NCI-H2196 treated with DMSO at 0.1 percent for 48 hours (cell line): ENCODE results near the gene STARD13.
A peak's percentile ranks its signal among the peaks of the same experiment; 100 is the strongest.

Source experiments
- DNase-seq: peaks from one replicate; lab custom pipeline; 2025; ENCODE audit not compliant: unreplicated experiment; lab: John Stamatoyannopoulos, UW

The STARD13 gene

GRCh38 chr13:33229446-33230177 is 55.9 kb downstream of the STARD13 start:
- DNase-seq, result no peak

GRCh38 chr13:33228648-33229445 is 56.7 kb downstream of the STARD13 start:
- peak; percentile 7 for DNase-seq

GRCh38 chr13:33227927-33228647 is 57.5 kb downstream of the STARD13 start:
- DNase-seq, result no peak

- DNase-seq, result no peak
Measured at GRCh38 chr13:33224686-33225085, 60.9 kb downstream of the STARD13 start.

DNA sequence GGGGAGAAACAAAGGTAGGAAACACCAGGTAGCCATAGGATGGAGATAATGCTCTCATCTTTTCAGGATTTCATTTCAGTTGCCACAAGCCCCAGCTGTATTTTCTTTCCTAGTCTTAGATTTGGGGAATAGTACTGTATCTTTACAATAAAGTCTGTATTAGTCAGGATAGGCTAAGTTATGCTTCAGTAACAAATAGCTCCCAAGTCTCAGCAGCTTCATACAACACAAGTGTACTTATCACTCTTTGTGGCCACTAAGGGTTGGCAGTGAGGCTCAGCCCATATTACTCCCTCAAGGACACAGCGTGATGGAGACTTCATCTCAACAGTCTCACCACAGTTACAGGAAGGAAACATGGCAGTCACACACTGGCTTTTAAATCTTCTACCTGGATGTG is 61.4 kb downstream of the STARD13 start:
- DNase-seq, result no peak

GRCh38 chr13:33219926-33220325 is 65.6 kb downstream of the STARD13 start:
- no peak for DNase-seq

- no peak for DNase-seq
Measured at GRCh38 chr13:33218426-33218825, 67.1 kb downstream of the STARD13 start.

GRCh38 chr13:33218020-33218419 is 67.5 kb downstream of the STARD13 start:
- DNase-seq, result no peak

DNA sequence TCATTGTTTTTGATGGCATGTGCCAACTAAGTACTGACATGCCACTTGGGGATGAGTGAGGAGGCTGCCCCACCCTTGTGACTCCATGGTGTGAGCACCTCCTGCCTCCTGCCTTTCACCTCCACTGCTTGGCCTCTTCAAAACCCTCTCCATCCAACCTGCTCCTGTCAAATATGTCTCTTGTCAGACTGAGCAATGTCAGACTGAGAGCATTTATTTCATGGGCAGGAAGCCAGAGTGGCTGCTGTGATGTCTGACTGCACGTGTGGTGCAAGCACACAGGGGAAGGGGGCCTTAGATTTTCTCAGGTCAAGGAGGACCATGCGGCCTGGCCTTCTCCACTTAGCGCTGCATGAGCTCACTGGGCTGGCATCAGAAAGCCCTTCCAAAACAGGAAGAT is 68.3 kb downstream of the STARD13 start:
- no peak for DNase-seq

GRCh38 chr13:33213797-33214196 is 71.8 kb downstream of the STARD13 start:
- no peak for DNase-seq

DNA sequence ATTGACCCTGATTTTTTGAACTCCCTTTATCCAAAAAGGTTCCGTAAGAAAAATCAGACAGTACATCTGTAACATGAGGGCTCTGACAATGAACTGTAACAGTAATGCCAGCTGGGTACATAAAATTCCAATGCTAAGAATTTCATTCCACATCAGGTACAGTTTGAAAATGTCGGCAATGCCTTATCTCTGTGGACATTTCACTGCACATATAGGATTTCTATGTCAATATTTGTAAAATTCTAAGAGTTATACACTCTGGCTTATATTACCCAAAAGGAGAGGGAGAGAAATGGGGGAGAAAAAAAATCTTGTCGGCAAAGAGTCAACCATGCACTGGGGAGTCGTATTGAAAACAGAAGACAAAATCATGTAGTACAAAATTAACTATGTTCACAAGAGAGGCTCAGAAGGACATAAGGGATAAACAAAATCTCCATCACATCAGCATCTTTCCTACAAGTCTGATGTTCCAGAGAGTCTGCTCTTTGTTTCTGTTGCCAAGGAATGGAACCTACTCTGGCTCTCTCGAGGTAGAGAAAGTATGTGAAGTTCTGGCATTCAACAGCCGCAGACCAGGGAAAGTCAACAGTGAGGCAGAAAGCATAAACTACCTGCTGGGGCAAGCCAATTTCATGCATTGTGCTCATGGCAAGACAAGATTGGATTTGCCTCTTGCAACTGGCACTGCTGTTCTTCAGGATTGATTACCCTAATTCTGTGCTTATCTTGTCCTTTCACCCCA is 72.4 kb downstream of the STARD13 start:
- no peak for DNase-seq

- DNase-seq, result no peak
Measured at GRCh38 chr13:33212396-33212795, 73.2 kb downstream of the STARD13 start.

GRCh38 chr13:33210090-33210489 is 75.5 kb downstream of the STARD13 start:
- DNase-seq, result no peak

DNA sequence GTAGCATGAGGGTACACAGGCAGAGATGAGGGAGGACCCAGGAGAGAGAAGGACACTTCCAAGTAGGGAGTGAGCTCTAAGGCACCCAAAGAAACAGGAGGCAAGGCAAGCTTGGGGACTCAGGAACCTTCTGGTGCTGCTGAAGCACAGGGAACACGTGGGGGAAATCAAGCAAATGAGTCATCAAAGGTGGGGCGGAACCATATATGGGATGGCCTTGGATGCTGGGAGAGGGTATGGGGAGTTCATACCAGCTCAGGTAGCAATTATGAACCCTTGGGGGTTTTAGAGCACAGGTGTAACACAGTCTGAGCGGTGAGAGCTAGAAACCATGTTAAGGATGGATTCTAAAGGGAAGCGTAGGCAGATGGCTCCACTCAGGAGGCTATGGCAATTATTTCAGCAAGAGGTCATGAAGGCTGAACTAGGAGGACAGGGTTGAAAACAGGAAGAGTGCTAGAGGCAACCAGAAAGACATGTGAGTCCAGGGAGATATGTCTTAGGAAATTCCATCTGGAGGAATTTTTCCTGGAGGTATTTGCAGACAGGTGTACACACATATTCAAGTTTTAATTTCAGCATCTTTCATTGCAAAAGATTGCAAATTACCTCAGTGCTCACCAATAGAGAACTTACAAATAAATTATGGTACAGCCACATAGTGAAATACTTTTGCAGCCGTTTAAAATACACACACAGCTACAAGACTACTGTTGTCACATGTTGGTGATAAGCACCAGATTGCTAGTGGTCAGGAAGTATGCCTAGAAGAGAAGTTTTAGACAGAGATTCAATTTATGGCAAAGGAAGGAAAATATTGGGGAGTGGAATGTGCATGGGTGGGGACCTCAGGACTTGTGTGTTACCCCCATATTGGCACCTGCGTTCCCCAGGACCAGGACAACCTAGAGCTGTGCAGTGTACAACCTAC is 77.0 kb downstream of the STARD13 start:
- DNase-seq, result no peak

- no peak for DNase-seq
Measured at GRCh38 chr13:33207615-33207961, 78.0 kb downstream of the STARD13 start.

DNA sequence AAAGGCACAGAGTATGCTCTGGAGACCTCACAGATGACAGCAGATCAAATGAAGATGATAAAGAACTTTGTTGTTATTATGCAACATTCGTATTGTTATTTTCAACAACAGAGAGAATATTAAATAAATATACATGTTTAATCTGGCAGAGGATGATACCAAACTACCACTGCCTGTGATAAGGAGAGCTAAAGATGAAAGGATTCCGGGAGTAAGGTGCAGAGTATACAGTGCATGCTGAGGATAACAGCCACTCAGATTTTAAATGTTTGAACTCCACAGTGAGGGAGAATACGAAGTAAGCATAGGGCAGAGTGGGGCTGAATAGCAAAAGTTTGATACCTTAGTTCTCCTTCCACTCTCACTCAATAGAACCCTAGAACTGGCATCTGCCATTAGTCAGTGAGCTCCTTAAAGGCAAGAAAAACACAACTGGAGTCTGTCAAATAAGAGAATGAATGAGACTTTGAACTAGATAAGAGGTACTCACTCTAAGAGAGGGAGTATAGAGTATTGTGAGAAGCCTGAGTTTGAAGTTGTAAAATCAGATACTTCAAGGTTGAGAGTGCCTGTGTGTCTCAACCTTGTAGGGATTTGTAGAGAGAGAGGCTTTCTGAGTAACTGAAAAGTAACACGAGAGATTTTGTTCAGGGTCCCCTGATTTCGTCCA is 78.5 kb downstream of the STARD13 start:
- DNase-seq, result no peak

DNA sequence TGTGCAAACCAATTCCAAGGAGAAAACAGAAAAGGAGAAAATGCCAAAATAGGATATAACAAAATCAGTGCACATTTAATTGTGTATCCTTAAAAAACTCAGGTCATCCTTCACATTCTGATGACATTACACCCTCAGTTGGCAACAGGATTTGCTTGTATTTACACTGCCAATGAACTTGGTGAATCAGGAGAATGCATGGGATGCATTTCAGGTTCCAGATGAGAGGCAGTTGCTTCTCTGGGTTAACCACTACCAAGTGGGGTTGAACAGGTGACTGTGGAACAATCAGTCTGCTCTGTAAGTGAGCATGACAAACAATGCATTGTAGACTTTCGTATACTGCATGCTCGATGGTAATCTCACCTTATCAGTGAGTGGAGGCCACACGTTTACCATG is 79.1 kb downstream of the STARD13 start:
- DNase-seq, result no peak

DNA sequence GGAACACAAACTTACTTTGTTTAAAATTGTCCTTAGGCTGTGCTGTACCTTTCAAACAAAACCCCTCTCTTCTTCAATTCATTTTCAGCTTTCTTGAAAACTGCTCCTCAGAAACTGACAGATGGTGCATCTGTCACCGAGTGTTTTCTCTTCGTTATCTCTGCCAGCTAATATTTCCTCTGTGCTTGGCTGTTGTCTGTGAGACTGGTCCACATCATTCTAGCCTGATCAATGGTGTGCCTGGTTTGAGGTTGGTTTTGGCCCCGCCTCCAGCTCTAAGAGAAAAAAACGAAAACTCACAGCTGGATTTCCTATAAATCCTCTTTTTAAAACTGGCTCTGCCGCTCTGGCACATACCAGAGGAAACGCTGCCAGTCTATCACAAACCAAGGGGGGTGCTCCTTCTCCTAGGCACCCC is 79.7 kb downstream of the STARD13 start:
- no peak for DNase-seq

DNA sequence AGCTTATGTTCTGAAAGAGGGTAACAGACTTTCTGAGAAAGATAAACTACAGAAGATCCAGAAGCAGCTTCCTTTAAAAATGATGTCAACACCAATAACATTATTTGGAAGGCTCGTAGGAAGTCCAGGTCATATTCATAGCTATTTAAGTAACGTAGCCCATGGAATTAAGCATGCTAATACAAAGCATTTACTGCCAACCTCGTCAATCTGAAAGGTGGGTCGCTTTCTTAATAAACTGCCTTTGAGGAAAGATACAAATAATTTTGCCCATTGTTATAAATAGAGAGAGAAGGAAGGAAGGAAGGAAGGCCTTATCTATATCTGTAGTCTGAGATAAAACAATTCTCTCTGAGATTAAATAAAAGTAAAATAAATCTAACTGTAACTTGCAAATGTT is 80.3 kb downstream of the STARD13 start:
- no peak for DNase-seq
